ENCODE measurements around the gene KCNAB1.

GRCh38 chr3:156383441-156384025, 263.2 kb downstream of the KCNAB1 start:
- no peak for TF ChIP-seq POLR2A (IDR thresholded peaks at IDR 0.05)
- no peak for TF ChIP-seq CTCF (IDR thresholded peaks at IDR 0.05)
- no peak for TF ChIP-seq EP300 (IDR thresholded peaks at IDR 0.05)

All from tibial nerve (tissue), 4 donors.